Measurements from ENCODE around the gene TBX10.

GRCh38 chr11:67616431-67617242 is 22.9 kb downstream of the TBX10 start:
- TF ChIP-seq CTCF (IDR thresholded peaks at IDR 0.05) (no peak), POLR2A (IDR thresholded peaks at IDR 0.05) (peak in 1 of 2 donors; percentile 62)
